Measurements from ENCODE around the gene TRPM8.

DNA sequence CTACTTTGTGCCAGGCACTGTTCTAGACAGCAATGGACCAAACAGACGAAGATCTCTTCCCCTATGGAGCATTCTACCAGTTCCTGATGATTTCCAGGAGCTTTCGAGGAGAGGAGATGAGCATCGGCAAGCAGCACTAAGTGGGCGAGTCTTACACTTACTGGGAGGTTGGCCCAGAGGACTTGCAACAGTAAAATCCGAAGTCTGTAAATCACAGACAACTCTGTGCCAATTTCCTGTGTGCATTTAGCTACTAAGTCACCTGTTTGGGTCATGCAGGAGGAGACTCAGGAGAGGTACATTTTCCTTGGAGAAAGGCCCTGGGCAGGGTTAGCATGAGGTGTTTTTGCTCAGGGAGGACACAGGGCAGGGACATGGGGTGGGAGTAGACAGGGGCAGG lies 58.9 kb downstream of the TRPM8 start:
- TF ChIP-seq, protein P1, sequence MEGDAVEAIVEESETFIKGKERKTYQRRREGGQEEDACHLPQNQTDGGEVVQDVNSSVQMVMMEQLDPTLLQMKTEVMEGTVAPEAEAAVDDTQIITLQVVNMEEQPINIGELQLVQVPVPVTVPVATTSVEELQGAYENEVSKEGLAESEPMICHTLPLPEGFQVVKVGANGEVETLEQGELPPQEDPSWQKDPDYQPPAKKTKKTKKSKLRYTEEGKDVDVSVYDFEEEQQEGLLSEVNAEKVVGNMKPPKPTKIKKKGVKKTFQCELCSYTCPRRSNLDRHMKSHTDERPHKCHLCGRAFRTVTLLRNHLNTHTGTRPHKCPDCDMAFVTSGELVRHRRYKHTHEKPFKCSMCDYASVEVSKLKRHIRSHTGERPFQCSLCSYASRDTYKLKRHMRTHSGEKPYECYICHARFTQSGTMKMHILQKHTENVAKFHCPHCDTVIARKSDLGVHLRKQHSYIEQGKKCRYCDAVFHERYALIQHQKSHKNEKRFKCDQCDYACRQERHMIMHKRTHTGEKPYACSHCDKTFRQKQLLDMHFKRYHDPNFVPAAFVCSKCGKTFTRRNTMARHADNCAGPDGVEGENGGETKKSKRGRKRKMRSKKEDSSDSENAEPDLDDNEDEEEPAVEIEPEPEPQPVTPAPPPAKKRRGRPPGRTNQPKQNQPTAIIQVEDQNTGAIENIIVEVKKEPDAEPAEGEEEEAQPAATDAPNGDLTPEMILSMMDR (IDR thresholded peaks at IDR 0.05): no peak
- no peak for TF ChIP-seq POLR2A (IDR thresholded peaks at IDR 0.05)

Measured in testis (tissue), 2 donors.